ENCODE data around the gene WIPF3.

The WIPF3 gene

GRCh38 chr7:29825775-29826529 is 19.6 kb downstream of the WIPF3 start:
- no peak for TF ChIP-seq GATA2 (IDR thresholded peaks at IDR 0.05; ENCODE audit: low read depth, low read length)
- no peak for TF ChIP-seq GATA3 (IDR thresholded peaks at IDR 0.05; ENCODE audit: low read depth, low read length)

GRCh38 chr7:29826530-29826822 is 20.2 kb downstream of the WIPF3 start:
- no peak for TF ChIP-seq GATA2 (IDR thresholded peaks at IDR 0.05; ENCODE audit: low read depth, low read length)
- no peak for TF ChIP-seq GATA3 (IDR thresholded peaks at IDR 0.05; ENCODE audit: low read depth, low read length)

- no peak for TF ChIP-seq GATA2 (IDR thresholded peaks at IDR 0.05; ENCODE audit: low read depth, low read length)
Observed at GRCh38 chr7:29826904-29827303, 20.6 kb downstream of the WIPF3 start.

- TF ChIP-seq GATA2 (IDR thresholded peaks at IDR 0.05; ENCODE audit: low read depth, low read length) (no peak), GATA3 (IDR thresholded peaks at IDR 0.05; ENCODE audit: low read depth, low read length) (no peak)
Observed at GRCh38 chr7:29831705-29832104, 25.4 kb downstream of the WIPF3 start.

- TF ChIP-seq GATA3 (IDR thresholded peaks at IDR 0.05; ENCODE audit: low read depth, low read length), result no peak
- TF ChIP-seq GATA2 (IDR thresholded peaks at IDR 0.05; ENCODE audit: low read depth, low read length), result no peak
Observed at GRCh38 chr7:29833929-29834328, 27.6 kb downstream of the WIPF3 start.

GRCh38 chr7:29835718-29836117 is 29.4 kb downstream of the WIPF3 start:
- TF ChIP-seq GATA3 (IDR thresholded peaks at IDR 0.05; ENCODE audit: low read depth, low read length) (no peak), GATA2 (IDR thresholded peaks at IDR 0.05; ENCODE audit: low read depth, low read length) (no peak)

GRCh38 chr7:29839302-29839701 is 33.0 kb downstream of the WIPF3 start:
- TF ChIP-seq GATA2 (IDR thresholded peaks at IDR 0.05; ENCODE audit: low read depth, low read length), result no peak
- TF ChIP-seq GATA3 (IDR thresholded peaks at IDR 0.05; ENCODE audit: low read depth, low read length), result no peak

GRCh38 chr7:29839921-29840320 is 33.6 kb downstream of the WIPF3 start:
- TF ChIP-seq GATA2 (IDR thresholded peaks at IDR 0.05; ENCODE audit: low read depth, low read length), result no peak
- no peak for TF ChIP-seq GATA3 (IDR thresholded peaks at IDR 0.05; ENCODE audit: low read depth, low read length)

GRCh38 chr7:29840701-29841100 is 34.4 kb downstream of the WIPF3 start:
- no peak for TF ChIP-seq GATA3 (IDR thresholded peaks at IDR 0.05; ENCODE audit: low read depth, low read length)
- no peak for TF ChIP-seq GATA2 (IDR thresholded peaks at IDR 0.05; ENCODE audit: low read depth, low read length)

GRCh38 chr7:29841926-29842701 is 35.8 kb downstream of the WIPF3 start:
- TF ChIP-seq GATA2 (IDR thresholded peaks at IDR 0.05; ENCODE audit: low read depth, low read length), result no peak
- no peak for TF ChIP-seq GATA3 (IDR thresholded peaks at IDR 0.05; ENCODE audit: low read depth, low read length)

- TF ChIP-seq GATA3 (IDR thresholded peaks at IDR 0.05; ENCODE audit: low read depth, low read length), result no peak
Observed at GRCh38 chr7:29843093-29843492, 36.8 kb downstream of the WIPF3 start.

GRCh38 chr7:29843726-29844125 is 37.4 kb downstream of the WIPF3 start:
- TF ChIP-seq GATA3 (IDR thresholded peaks at IDR 0.05; ENCODE audit: low read depth, low read length) (no peak), GATA2 (IDR thresholded peaks at IDR 0.05; ENCODE audit: low read depth, low read length) (no peak)

- TF ChIP-seq GATA2 (IDR thresholded peaks at IDR 0.05; ENCODE audit: low read depth, low read length) (no peak), GATA3 (IDR thresholded peaks at IDR 0.05; ENCODE audit: low read depth, low read length) (no peak)
Observed at GRCh38 chr7:29844559-29844958, 38.3 kb downstream of the WIPF3 start.

GRCh38 chr7:29847496-29847895 is 41.2 kb downstream of the WIPF3 start:
- no peak for TF ChIP-seq GATA2 (IDR thresholded peaks at IDR 0.05; ENCODE audit: low read depth, low read length)
- TF ChIP-seq GATA3 (IDR thresholded peaks at IDR 0.05; ENCODE audit: low read depth, low read length), result no peak

- TF ChIP-seq GATA3 (IDR thresholded peaks at IDR 0.05; ENCODE audit: low read depth, low read length) (no peak), GATA2 (IDR thresholded peaks at IDR 0.05; ENCODE audit: low read depth, low read length) (no peak)
Observed at GRCh38 chr7:29847916-29848315, 41.6 kb downstream of the WIPF3 start.
